SKM-1 treated with dmso at 0.1 percent for 144 hours (cell line): ENCODE results near the gene RASGRP3.
A peak's percentile ranks its signal among the peaks of the same experiment; 100 is the strongest.
"Not testable (repeated sequence)": the region's sequence is repeated elsewhere in the genome, so short reads cannot be mapped to it uniquely, and the experiment has no call there.

ENCODE experiments used
- DNase-seq: peaks from one replicate; lab custom pipeline; 2025; ENCODE audit not compliant: unreplicated experiment; lab: John Stamatoyannopoulos, UW

The RASGRP3 gene, protein sequence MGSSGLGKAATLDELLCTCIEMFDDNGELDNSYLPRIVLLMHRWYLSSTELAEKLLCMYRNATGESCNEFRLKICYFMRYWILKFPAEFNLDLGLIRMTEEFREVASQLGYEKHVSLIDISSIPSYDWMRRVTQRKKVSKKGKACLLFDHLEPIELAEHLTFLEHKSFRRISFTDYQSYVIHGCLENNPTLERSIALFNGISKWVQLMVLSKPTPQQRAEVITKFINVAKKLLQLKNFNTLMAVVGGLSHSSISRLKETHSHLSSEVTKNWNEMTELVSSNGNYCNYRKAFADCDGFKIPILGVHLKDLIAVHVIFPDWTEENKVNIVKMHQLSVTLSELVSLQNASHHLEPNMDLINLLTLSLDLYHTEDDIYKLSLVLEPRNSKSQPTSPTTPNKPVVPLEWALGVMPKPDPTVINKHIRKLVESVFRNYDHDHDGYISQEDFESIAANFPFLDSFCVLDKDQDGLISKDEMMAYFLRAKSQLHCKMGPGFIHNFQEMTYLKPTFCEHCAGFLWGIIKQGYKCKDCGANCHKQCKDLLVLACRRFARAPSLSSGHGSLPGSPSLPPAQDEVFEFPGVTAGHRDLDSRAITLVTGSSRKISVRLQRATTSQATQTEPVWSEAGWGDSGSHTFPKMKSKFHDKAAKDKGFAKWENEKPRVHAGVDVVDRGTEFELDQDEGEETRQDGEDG

DNA sequence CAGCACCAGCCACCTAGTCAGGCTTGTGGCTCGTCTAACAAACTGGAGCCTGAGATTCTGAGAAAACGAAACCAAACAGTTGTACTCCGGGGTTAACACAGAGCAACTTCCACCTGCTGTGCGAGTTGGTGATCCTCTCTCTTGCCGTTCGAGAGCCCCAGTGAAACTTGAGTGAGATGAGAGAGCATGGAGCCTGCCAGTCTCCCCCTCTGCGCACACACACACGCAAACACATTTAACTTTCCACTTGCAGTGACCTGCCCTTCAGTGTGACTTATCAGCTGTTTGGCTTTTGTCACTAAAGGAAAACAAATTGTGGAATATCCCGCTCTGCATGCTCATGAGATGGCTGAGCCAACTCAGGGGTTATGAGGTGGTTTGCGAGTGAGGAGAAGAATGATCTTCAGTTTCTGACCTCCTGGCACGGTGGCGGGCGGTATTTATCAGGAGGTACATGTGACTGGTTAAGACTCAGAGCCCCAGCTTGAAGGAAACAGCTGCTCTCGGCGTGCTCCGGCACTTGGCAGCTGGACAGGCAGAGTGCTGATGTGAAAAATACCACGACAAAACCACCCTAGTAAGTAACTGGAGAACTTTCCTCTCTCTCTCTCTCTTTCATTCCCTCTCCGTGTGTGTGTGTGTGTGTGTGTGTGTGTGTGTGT, at the start of gene RASGRP3:
Gene RASGRP3, plus strand, starts transcription at position 519 of the 662 bp plus-strand sequence. CDS start 38,488 bp downstream, outside the sequence.
- DNase-seq: peak; percentile 53

DNA sequence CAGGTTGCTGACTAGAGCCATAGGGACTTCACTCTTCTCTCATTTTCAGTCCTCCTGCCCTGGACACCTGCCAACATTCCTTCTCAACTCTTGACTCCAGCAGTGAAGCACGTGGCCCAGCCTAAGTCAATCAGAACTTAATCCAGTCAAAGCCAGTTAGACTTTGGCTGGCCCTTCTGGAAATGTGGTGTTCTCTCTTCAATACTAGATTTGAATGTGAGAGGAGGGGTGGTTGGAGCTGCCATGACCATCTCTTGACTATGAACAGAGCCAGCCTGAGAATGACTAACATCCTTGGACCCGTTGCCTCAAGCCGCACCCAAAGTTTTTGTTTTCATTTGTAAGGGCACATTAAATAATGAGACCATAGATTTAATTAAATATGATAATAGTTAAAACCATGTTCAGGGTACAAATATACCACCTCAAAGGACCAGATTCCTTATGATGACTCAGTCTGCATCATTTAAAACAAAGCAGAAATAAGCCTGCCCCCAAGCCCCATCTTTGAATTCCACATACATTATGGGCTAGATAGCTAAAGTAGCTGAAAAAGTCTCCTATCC, 49.7 kb upstream of the RASGRP3 start:
- no peak for DNase-seq

DNA sequence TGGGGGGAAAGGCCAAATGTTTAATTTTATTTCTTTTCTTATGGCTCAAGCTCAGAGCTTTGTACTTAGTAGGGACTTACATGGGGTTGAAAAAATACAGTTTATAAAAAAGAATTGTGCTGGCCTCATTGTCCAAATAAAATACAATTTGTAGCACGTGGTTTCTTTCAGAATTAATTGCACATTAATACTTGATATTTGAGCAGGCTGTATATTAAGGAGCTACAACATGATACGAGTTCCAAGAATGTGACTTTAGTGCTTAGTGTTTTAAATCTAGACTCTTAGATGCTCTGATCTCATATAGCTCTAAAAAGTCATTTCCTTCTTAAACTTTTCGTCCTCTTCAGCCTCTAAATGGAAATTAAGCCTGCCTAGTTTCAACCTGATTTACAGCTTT, 46.4 kb upstream of the RASGRP3 start:
- DNase-seq: no peak

DNA sequence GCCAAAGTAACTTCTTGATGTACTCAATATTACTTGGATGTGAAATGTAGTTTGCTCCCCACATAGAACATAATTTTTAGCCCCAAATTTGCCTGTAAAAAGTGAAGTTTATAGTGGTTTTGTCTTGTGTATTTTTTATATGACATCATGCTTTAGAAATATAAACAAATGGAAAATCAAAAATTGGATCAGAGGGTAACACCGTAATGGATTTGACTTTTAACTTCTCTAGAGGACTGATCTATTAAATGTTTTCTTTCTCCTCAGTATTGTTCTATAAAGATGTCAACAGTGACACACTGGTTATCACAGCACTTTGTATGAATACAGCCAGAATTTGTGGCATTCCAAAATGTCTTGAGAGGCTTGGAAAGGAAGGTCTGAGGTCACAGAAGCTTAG, 45.6 kb upstream of the RASGRP3 start:
- DNase-seq: no peak

DNA sequence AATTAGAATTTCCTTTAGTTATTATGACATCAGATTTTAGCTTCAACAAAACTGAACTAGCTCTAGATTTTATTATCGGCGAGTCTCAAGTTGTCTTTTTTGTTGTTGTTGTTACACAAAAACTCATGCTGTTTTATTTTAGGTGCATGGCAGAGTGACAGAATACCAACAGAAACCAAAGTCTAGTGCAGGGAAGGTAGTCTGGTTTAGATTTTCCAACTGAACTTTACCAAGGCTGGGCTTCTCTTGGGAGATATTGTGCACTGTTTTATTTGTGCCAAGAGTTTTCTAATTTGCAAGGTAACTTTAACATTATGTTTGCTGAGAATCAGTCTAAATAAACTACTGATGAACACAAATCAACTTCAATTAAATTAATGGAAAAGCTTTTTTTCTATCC, 43.6 kb upstream of the RASGRP3 start:
- no peak for DNase-seq

DNA sequence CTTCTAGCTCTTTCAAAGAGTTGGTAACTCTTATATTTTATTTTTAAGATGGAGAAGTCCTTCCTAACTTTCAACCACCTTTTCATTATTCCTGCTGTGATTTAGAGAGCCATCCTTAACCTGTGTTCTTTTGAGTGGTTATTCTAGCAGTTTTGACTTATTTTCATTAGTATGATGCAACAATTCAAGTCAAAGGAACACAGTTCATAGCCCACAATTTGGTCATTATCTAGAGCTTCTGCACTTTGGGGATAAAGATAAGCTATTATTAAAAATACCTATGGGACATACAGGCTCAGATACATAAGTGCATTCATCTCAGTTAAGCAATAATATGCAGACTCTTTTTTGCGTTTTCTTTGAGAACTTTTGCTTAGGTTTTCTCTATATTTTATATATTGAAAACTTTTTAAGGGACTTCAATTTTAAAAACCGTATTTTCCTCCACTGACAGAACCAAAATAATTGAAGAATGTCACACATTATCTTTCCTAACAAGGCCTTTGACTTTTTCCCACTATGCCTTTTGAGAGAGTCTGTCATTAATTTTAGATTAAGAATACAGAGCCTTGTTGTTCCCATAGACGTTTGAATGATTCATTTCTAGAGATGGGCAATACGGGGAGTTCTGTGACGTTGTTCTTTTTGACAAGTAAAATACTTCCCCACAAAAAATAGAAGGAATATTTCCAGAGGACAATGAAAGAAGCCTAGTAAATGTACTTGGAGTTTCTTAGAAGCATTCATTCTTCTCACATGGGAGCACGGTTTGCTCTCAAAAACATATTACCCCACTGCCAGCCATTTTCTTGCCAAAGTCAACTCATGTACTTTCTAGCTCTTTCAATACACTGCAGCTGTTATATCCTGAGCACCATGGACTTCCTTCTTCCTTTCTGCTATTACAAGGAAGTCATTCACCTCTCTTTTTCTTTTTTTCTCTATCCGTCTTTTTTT, 42.9 kb upstream of the RASGRP3 start:
- no peak for DNase-seq

DNA sequence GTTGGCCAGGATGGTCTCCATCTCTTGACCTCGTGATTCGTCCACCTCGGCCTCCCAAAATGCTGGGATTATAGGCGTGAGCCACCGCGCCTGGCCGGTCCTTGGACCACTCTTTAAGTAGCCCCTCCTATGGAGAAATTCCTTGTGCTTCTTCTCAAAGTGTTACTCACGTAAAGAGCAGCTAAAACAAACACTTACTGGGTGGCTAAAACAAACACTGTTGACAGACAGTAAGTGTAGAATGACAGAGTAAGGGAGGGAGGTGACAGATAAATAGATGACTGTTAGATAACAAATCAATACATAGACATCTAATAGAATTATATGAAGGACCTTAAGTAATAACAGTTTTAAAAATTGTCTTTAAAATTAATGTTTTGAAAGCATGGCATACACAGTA, 40.9 kb upstream of the RASGRP3 start:
- DNase-seq: no peak

DNA sequence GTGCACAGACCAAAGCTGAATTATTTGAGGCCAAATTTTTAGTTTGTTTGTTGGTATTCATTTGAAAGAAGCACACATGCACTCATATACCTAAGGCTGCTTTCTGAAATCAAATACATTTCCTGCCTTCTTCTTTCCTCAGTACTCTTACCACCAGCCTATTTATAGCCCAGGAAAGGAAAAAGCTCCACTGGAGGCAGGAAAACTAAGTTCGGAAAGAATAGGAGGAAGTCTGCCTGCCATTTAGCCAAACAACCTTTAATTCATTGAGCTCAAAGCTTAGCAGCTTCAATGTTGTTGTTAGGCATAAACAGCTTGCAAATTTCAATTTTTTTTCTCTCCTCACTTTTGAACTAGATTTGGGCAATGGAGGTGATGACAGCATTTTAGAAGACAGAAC, 40.4 kb upstream of the RASGRP3 start:
- DNase-seq: no peak

DNA sequence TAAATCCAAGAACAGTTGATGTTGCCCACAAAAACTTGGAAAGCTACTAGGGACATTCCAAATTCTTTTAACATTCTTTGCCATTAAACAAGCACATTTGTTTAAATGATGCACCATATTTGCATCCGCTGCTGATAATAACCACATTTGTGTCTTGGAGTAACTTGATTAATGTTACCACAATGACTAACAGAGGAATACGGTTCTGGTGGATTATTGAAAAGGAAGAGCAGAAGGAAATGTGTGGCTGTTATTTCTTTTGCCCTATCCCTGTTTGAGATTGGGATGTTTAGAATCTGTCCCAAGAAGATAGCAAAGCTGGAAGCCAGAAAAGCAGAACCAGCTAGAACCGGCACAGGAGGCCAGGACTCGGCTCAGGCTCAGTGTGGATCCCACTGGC, 39.2 kb upstream of the RASGRP3 start:
- DNase-seq: no peak

DNA sequence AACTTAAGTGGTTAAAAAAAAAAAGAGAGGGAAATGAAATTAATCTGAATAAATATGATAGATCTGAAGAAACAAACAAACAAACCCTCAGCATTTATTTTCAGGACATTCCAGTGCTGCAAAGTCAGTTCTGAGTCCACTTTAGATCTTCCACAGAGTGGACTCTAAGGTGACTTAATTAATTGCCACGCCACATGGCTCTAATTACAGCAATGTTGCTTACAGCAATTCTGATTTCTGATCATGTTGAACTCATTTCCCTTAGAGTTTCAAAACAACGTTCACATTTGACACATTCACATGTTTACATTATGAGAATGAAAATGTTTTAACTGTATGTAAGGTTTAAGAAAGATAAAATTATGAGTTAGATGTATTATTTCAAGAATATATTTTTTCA, 38.6 kb upstream of the RASGRP3 start:
- DNase-seq: no peak

DNA sequence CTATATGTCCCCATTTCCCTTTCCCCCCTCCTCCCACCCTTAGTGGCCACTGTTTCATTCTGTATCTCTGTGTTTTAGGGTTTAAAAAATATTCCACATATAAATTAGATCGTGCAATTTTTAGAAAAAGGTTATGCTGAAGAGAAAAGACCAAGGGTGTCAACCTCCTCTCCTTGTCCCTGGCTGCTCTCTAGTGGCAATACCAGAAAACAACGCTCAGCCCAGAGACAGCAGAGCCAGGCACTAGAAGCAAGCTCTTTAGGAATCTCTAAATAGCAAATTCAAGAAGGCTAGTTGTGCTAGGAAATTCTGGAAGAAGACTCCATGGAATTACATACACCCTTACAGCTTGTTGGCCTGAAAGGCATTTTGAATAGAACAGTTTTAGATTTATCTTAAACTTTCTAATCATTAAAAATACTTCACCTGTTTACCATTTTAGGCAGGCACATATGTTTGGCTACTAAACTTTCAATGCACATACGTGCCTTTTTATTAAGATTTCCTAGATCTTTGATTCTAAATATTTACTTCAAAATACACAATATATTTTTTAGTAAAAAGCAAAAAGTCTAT, 35.1 kb upstream of the RASGRP3 start:
- peak; percentile 47 for DNase-seq

DNA sequence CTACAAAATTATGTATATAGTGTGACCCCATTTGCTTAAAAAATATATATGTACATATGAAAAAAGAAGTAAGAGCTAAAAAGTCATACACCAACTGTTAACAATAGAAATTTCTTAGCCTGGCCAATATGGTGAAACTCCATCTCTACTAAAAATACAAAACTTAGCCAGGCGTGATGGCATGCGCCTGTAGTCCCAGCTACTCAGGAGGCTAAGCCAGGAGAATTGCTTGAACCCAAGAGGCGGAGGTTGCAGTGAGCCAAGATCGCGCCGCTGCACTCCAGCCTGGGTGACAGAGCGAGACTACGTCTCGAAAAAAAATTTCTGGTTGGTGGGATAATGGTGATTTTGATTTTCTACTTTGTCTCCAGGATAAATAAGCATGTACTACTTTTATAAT, 34.4 kb upstream of the RASGRP3 start:
- DNase-seq: not testable (repeated sequence)

DNA sequence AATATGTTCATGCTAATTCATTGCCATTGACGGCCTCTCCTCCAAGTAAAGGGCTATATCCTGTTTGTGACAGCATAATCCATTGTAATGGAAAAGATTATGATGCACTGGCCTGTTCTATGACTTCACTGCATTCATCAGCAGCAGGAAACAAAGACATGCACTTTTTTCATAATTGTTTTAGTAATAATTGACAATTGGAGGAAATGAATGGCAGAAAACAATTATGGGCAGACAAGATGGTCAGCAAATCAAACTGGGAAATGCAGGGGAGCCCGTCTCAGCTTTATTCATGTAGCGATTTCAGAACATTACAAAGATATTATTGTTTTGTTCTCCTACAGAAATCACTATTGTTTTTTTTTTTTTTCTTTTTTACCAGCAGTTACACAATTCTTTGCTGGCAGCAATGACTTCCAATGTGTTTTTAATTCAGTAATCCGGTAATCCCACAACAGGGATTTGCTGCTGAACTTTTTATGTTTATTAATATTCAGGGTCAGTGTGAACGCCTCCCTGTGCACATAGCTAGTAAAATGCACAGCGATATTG, 33.8 kb upstream of the RASGRP3 start:
- DNase-seq: no peak

DNA sequence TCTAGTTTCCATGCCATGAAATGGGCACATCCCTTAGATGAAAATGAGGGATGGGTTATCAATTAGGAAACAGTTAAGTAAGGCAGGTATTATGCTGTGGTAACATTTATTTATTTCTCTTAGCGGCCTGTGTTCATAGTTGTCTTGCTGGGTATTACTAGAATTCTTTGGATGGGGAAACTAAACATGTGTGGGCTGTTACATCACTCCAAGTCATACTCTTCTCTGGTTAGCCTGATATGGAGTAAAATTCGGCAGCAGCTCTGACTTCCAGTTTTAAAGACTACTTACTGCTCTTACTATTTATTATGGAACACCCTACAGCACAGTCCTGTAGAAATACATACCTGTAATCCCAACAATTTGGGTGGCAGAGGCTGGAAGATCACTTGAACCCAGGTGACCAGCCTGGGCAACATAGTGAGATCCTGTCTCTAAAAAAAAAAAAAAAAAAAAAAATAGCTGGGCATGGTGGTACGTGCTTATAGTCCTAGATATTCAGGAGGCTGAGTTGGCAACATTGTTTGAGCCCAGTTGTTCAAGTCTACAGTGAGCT, 33.1 kb upstream of the RASGRP3 start:
- no peak for DNase-seq

DNA sequence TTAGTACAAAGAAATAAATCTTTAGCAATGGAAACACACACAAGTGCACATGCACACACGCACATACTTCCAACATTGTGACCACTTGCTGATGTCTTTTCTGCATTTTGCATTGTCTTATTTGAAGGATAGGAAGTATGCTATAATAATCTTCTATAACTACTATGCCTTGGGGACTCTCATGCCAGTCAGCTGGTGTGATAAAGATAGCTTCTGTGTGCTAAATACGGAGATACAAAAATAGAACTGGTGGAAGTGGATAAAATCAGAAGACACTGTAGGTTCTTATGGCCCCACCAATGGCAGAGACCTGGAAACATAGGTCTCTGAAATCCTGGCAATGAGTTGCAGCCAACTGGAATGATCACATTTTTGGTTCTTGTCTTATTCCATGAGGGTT, 31.5 kb upstream of the RASGRP3 start:
- DNase-seq: no peak

DNA sequence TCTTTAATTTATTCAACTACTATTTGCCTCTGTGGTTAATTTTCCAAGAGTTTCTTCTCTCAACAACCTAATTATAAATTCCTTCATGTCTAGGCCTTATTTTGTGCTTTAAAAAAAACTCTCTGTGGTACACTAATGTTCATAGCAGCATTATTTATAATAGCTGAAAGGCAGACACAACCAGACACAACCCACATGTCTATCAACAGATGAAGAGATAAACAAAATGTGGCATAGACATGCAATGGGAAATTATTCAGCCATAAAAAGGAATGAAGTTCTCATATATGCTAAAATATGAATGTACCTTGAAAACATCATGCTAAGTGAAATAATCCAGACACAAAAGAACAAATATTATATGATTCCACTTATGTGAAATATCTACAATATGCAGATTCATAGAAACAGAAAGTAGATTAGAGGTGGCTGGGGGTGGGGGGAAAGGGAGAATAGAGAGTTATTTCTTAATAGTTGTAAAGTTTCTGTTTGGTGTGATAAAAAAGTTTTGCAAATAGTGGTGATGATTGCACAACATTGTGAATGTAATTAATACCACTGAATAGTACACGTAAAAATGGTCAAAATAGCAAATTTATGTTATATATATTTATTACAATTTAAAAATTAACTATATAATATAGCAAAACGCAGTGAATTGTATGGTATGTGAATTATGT, 28.1 kb upstream of the RASGRP3 start:
- DNase-seq: no peak

DNA sequence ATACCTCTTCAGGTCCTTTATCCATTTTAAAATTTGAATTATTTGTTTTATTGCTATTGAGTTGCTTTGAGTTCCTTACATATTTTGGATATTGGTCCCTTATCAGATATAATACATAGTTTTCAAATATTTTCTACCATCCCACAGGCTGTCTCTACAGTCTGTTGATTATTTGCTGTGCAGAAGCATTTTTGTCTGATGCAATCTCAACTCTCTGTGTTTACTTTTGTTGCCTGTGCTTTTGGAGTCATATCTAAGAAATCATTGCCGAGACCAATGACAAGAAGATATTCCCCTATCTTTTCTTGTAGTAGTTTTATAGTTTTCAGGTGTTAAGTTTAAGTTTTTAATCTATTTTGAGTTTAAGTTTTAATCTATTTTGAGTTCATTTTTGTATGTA, 25.2 kb upstream of the RASGRP3 start:
- DNase-seq: no peak

DNA sequence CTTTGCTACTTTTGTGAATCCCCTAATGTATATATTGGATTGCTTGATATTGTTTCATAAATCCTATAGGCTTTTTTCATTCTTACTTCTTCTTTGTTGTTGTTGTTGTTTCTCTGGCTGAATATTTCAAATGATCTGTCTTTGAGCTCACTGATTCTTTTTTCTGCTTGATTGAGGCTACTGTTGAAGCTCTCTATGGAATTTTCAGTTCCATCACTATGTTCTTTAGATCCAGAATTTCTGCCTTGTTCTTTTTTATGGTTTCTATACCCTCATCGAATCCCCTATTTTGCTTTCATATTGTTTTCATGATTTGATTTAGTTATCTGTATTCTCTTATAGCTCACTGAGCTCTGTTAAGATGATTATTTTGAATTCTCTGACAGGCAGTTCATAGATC, 24.6 kb upstream of the RASGRP3 start:
- no peak for DNase-seq

DNA sequence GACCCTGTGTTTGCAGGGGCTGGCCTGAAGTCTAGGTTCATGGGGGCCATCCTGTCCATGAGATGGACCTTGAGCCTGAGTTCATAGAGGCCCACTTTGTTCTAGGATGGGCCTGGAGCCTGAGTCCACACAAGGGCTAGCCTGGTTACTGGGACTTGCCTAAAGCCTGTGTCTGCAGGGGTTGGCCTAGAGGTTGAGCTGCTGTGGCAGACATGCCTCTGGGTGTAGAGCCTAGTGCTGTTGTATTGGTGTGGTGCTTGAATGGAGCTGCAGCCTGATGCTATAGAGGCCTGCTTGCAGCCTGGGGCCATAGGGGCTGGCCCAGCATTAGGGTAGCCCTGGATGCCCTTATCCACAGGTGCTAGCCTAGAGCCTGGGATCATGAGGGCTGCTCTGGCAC, 23.9 kb upstream of the RASGRP3 start:
- DNase-seq: no peak
